Measurements from ENCODE around the gene TNNT1. TPM values are rescaled to one million over a fixed set of nuclear protein-coding genes. Genes with fewer than 3 reads are reported as not detected.

TNNT1 gene
- total and polyA plus RNA-seq, 5 donors from 2014 or later, result not detected

- no peak within 1 kb of the TSS for H3K27ac ChIP-seq (ENCODE audit: insufficient read depth, low read length, poor library complexity, severe bottlenecking)
- Mint-ChIP-seq H3K27me3 (peaks cover 78% of the 10 kb centered on the region), H3K36me3 (peaks cover 5% of the 10 kb centered on the region), H3K4me3 (peak within 1 kb of the TSS; percentile 16 to 88 (median 50)), H3K4me1 (peaks cover 0 to 19% (median 9%) of the 10 kb centered on the region in 4 donors), H3K27ac (peak within 1 kb of the TSS in 2 of 3 donors; percentile 48 to 59), H3K9me3 (peaks cover 0 to 7% (median 4%) of the 10 kb centered on the region in 7 donors)
- H3K9me3 ChIP-seq (ENCODE audit: control insufficient read depth in 2 of 2, low read length in 2 of 2), result no peaks in the 10 kb centered on the region
- H3K4me1 ChIP-seq (ENCODE audit: control insufficient read depth, insufficient read depth, low read length, poor library complexity, severe bottlenecking), result peaks cover 12% of the 10 kb centered on the region
- ATAC-seq (ENCODE audit: low read depth in 2 of 2) (peak; percentile 42 to 50), DNase-seq (peak in 2 of 3 donors; percentile 45 to 74)
- peaks cover 21% of the 10 kb centered on the region for H3K27me3 ChIP-seq (ENCODE audit: control insufficient read depth, insufficient read depth, low read length)
- H3K36me3 ChIP-seq (ENCODE audit: control insufficient read depth, insufficient read depth, low read length), result no peaks in the 10 kb centered on the region
- no peak within 1 kb of the TSS for H3K4me3 ChIP-seq (ENCODE audit: low read depth, low read length)
Measured at GRCh38 chr19:55166530-55167268, 17.7 kb upstream of the TNNT1 start, which contains the start of gene DNAAF3. DNAAF3 (minus strand) TSS chr19:55166613; CDS start chr19:55166413, 200 bp downstream.

GRCh38 chr19:55165952-55166529 lies 17.0 kb upstream of the TNNT1 start:
- H3K27me3 Mint-ChIP-seq, result peaks cover 72% of the 10 kb centered on the region
- H3K27ac Mint-ChIP-seq, result peak overlapping the region in 2 of 3 donors; percentile 48 to 59
- peaks cover 0 to 7% (median 4%) of the 10 kb centered on the region in 7 donors for H3K9me3 Mint-ChIP-seq

GRCh38 chr19:55161571-55162322 lies 12.7 kb upstream of the TNNT1 start:
- Histone ChIP-seq H3K27me3 (ENCODE audit: control insufficient read depth, insufficient read depth, low read length) (peaks cover 7% of the 10 kb centered on the region), H3K36me3 (ENCODE audit: control insufficient read depth, insufficient read depth, low read length) (no peaks in the 10 kb centered on the region), H3K4me3 (ENCODE audit: low read depth, low read length) (no peak overlapping the region), H3K9me3 (ENCODE audit: control insufficient read depth in 2 of 2, low read length in 2 of 2) (no peaks in the 10 kb centered on the region), H3K27ac (ENCODE audit: insufficient read depth, low read length, poor library complexity, severe bottlenecking) (no peak overlapping the region), H3K4me1 (ENCODE audit: control insufficient read depth, insufficient read depth, low read length, poor library complexity, severe bottlenecking) (peaks cover 8% of the 10 kb centered on the region)
- H3K4me3 Mint-ChIP-seq, result no peak overlapping the region
- no peak for DNase-seq
- H3K27me3 Mint-ChIP-seq, result peaks cover 66% of the 10 kb centered on the region
- H3K4me1 Mint-ChIP-seq, result peaks cover 0 to 29% (median 8%) of the 10 kb centered on the region in 4 donors
- no peak for ATAC-seq (ENCODE audit: low read depth in 2 of 2)
- no peak overlapping the region for H3K27ac Mint-ChIP-seq
- H3K36me3 Mint-ChIP-seq, result peaks cover 3% of the 10 kb centered on the region
- H3K9me3 Mint-ChIP-seq, result peaks cover 0 to 7% (median 2%) of the 10 kb centered on the region in 7 donors

More at GRCh38 chr19:55165952-55166529, 17.0 kb upstream of the TNNT1 start:
- H3K36me3 Mint-ChIP-seq, result peaks cover 5% of the 10 kb centered on the region
- Histone ChIP-seq H3K36me3 (ENCODE audit: control insufficient read depth, insufficient read depth, low read length) (no peaks in the 10 kb centered on the region), H3K27ac (ENCODE audit: insufficient read depth, low read length, poor library complexity, severe bottlenecking) (no peak overlapping the region), H3K9me3 (ENCODE audit: control insufficient read depth in 2 of 2, low read length in 2 of 2) (no peaks in the 10 kb centered on the region), H3K4me1 (ENCODE audit: control insufficient read depth, insufficient read depth, low read length, poor library complexity, severe bottlenecking) (peaks cover 12% of the 10 kb centered on the region), H3K4me3 (ENCODE audit: low read depth, low read length) (no peak overlapping the region), H3K27me3 (ENCODE audit: control insufficient read depth, insufficient read depth, low read length) (peaks cover 21% of the 10 kb centered on the region)
- H3K4me1 Mint-ChIP-seq, result peaks cover 0 to 16% (median 9%) of the 10 kb centered on the region in 4 donors
- peak in 2 of 3 donors; percentile 18 to 42 for DNase-seq
- peak; percentile 14 to 57 for ATAC-seq (ENCODE audit: low read depth in 2 of 2)
- H3K4me3 Mint-ChIP-seq, result peak overlapping the region in 2 of 4 donors; percentile 58 to 88

- Histone ChIP-seq H3K27me3 (ENCODE audit: control insufficient read depth, insufficient read depth, low read length) (peaks cover 7% of the 10 kb centered on the region), H3K9me3 (ENCODE audit: control insufficient read depth in 2 of 2, low read length in 2 of 2) (peaks cover 0 to 4% of the 10 kb centered on the region in 2 experiments), H3K27ac (ENCODE audit: insufficient read depth, low read length, poor library complexity, severe bottlenecking) (no peak overlapping the region), H3K4me1 (ENCODE audit: control insufficient read depth, insufficient read depth, low read length, poor library complexity, severe bottlenecking) (peaks cover 7% of the 10 kb centered on the region), H3K4me3 (ENCODE audit: low read depth, low read length) (no peak overlapping the region), H3K36me3 (ENCODE audit: control insufficient read depth, insufficient read depth, low read length) (no peaks in the 10 kb centered on the region)
- Mint-ChIP-seq H3K36me3 (no peaks in the 10 kb centered on the region), H3K27me3 (peaks cover 66% of the 10 kb centered on the region), H3K4me1 (peaks cover 0 to 27% (median 3%) of the 10 kb centered on the region in 4 donors), H3K9me3 (peaks cover 0 to 8% (median 0%) of the 10 kb centered on the region in 7 donors), H3K4me3 (no peak overlapping the region), H3K27ac (no peak overlapping the region)
- no peak for DNase-seq
- no peak for ATAC-seq (ENCODE audit: low read depth in 2 of 2)
Measured at GRCh38 chr19:55160986-55161365, 12.0 kb upstream of the TNNT1 start.

- H3K4me1 Mint-ChIP-seq, result peaks cover 0 to 24% (median 3%) of the 10 kb centered on the region in 4 donors
- no peaks in the 10 kb centered on the region for H3K36me3 Mint-ChIP-seq
- peaks cover 7% of the 10 kb centered on the region for H3K4me1 ChIP-seq (ENCODE audit: control insufficient read depth, insufficient read depth, low read length, poor library complexity, severe bottlenecking)
- peaks cover 3% of the 10 kb centered on the region for H3K27me3 ChIP-seq (ENCODE audit: control insufficient read depth, insufficient read depth, low read length)
- peaks cover 0 to 6% (median 0%) of the 10 kb centered on the region in 7 donors for H3K9me3 Mint-ChIP-seq
- H3K9me3 ChIP-seq (ENCODE audit: control insufficient read depth in 2 of 2, low read length in 2 of 2), result peaks cover 0 to 4% of the 10 kb centered on the region in 2 experiments
- no peak overlapping the region for H3K27ac ChIP-seq (ENCODE audit: insufficient read depth, low read length, poor library complexity, severe bottlenecking)
- no peak overlapping the region for H3K4me3 ChIP-seq (ENCODE audit: low read depth, low read length)
- DNase-seq (peak; percentile 70 to 85 (median 77)), ATAC-seq (ENCODE audit: low read depth in 2 of 2) (peak; percentile 84 to 85)
- H3K27ac Mint-ChIP-seq, result no peak overlapping the region
- no peaks in the 10 kb centered on the region for H3K36me3 ChIP-seq (ENCODE audit: control insufficient read depth, insufficient read depth, low read length)
- H3K4me3 Mint-ChIP-seq, result no peak overlapping the region
- peaks cover 60% of the 10 kb centered on the region for H3K27me3 Mint-ChIP-seq
Measured at GRCh38 chr19:55160128-55160985, 11.4 kb upstream of the TNNT1 start.

- Histone ChIP-seq H3K4me3 (ENCODE audit: low read depth, low read length) (no peak overlapping the region), H3K27ac (ENCODE audit: insufficient read depth, low read length, poor library complexity, severe bottlenecking) (no peak overlapping the region), H3K36me3 (ENCODE audit: control insufficient read depth, insufficient read depth, low read length) (no peaks in the 10 kb centered on the region), H3K9me3 (ENCODE audit: control insufficient read depth in 2 of 2, low read length in 2 of 2) (peaks cover 0 to 4% of the 10 kb centered on the region in 2 experiments), H3K4me1 (ENCODE audit: control insufficient read depth, insufficient read depth, low read length, poor library complexity, severe bottlenecking) (peaks cover 7% of the 10 kb centered on the region), H3K27me3 (ENCODE audit: control insufficient read depth, insufficient read depth, low read length) (peaks cover 3% of the 10 kb centered on the region)
- peaks cover 50% of the 10 kb centered on the region for H3K27me3 Mint-ChIP-seq
- H3K27ac Mint-ChIP-seq, result no peak overlapping the region
- peaks cover 0 to 4% (median 0%) of the 10 kb centered on the region in 7 donors for H3K9me3 Mint-ChIP-seq
- H3K36me3 Mint-ChIP-seq, result no peaks in the 10 kb centered on the region
- no peak overlapping the region for H3K4me3 Mint-ChIP-seq
- no peak for DNase-seq
- H3K4me1 Mint-ChIP-seq, result peaks cover 0 to 29% (median 6%) of the 10 kb centered on the region in 4 donors
- ATAC-seq (ENCODE audit: low read depth in 2 of 2), result no peak
Measured at GRCh38 chr19:55158848-55159749, 10.1 kb upstream of the TNNT1 start.
